ENCODE results near the gene NAV2. TPM values are rescaled to one million over a fixed set of nuclear protein-coding genes. Genes with fewer than 3 reads are reported as not detected.

Gene NAV2
- total RNA-seq, 1 experiment from 2014 or later, result 2.1 TPM

DNA sequence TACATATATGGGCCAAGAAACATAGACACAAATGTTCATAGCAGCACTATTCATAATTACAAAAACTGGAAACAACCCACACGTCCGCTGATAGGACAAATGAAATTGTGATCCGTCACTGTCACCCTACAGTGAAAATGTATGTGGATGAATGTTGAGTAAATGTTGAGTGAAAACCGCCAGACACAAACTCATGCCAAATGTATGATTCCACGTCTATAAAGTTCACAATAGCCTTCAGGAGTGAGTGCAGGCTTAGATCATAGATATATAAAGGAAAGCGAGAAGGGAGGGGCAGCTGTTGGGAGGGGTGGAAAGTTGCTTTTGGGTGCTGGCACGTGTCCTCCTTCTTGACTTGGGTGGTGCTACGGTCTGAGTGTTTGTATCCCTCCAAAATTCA is 414.1 kb downstream of the NAV2 start:
- DNase-seq (ENCODE audit: low read depth, low spot score) (no peak), ATAC-seq (no peak)
- RAD21 ChIA-PET (ENCODE audit: low non-redundant PET in 1 of 2, low total read pairs in 2 of 2, uncharacterized antibody in 2 of 2, unreplicated experiment in 2 of 2), result no interaction called here
- Histone ChIP-seq H3K4me2 (ENCODE audit: low read length) (no peak overlapping the region), H3K4me1 (ENCODE audit: control insufficient read depth in 1 of 2, insufficient read depth in 2 of 2, low read length in 2 of 2) (peaks cover 0 to 9% of the 10 kb centered on the region in 2 experiments; a peak in 1 of 4 replicates), H3K9me3 (ENCODE audit: control insufficient read depth in 1 of 2, insufficient read depth in 1 of 2, low read depth in 1 of 2, low read length in 2 of 2) (no peaks in the 10 kb centered on the region), H3K36me3 (ENCODE audit: control insufficient read depth in 1 of 2, insufficient read depth in 2 of 2, low read length in 2 of 2) (no peaks in the 10 kb centered on the region), H3K4me3 (replicated peaks in 1 of 2; ENCODE audit: low read depth in 1 of 2, low read length in 2 of 2) (no peak overlapping the region), H3K79me2 (ENCODE audit: insufficient read depth, low read length) (no peaks in the 10 kb centered on the region), H3K27ac (ENCODE audit: low read depth, low read length) (no peak overlapping the region), H3K9ac (ENCODE audit: low read length) (no peak overlapping the region), H3K27me3 (ENCODE audit: insufficient read depth, low read length) (no peaks in the 10 kb centered on the region), H2AFZ (ENCODE audit: low read depth, low read length, poor library complexity, severe bottlenecking) (no peak overlapping the region), H4K20me1 (ENCODE audit: insufficient read depth) (no peaks in the 10 kb centered on the region), H3K9me2 (ENCODE audit: insufficient read depth) (no peaks in the 10 kb centered on the region)
- TF ChIP-seq ZFX (IDR thresholded peaks at IDR 0.05), result no peak
- TF ChIP-seq RAD21 (IDR thresholded peaks at IDR 0.05; ENCODE audit: low read depth), result no peak
- no peak for TF ChIP-seq FOSL1 (IDR thresholded peaks at IDR 0.05; ENCODE audit: low read depth)
- no peak for TF ChIP-seq SRF (IDR thresholded peaks at IDR 0.05; ENCODE audit: low read depth)
- no peak for TF ChIP-seq CEBPB (IDR thresholded peaks at IDR 0.05; ENCODE audit: low read depth)
- no peak for TF ChIP-seq EZH2phosphoT487 (IDR thresholded peaks at IDR 0.05; ENCODE audit: borderline replicate concordance)
- no peak for TF ChIP-seq JUND (IDR thresholded peaks at IDR 0.05)
- TF ChIP-seq, protein P1, sequence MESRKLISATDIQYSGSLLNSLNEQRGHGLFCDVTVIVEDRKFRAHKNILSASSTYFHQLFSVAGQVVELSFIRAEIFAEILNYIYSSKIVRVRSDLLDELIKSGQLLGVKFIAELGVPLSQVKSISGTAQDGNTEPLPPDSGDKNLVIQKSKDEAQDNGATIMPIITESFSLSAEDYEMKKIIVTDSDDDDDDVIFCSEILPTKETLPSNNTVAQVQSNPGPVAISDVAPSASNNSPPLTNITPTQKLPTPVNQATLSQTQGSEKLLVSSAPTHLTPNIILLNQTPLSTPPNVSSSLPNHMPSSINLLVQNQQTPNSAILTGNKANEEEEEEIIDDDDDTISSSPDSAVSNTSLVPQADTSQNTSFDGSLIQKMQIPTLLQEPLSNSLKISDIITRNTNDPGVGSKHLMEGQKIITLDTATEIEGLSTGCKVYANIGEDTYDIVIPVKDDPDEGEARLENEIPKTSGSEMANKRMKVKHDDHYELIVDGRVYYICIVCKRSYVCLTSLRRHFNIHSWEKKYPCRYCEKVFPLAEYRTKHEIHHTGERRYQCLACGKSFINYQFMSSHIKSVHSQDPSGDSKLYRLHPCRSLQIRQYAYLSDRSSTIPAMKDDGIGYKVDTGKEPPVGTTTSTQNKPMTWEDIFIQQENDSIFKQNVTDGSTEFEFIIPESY (IDR thresholded peaks at IDR 0.05; ENCODE audit: extremely low read depth, insufficient replicate concordance, low read length), result no peak
- TF ChIP-seq ELF1 (IDR thresholded peaks at IDR 0.05; ENCODE audit: borderline replicate concordance, low read depth), result no peak
- TF ChIP-seq POLR2AphosphoS5 (IDR thresholded peaks at IDR 0.05; ENCODE audit: low read depth, low read length), result no peak
- no peak for TF ChIP-seq EZH2 (IDR thresholded peaks at IDR 0.05)
- TF ChIP-seq, protein P2, sequence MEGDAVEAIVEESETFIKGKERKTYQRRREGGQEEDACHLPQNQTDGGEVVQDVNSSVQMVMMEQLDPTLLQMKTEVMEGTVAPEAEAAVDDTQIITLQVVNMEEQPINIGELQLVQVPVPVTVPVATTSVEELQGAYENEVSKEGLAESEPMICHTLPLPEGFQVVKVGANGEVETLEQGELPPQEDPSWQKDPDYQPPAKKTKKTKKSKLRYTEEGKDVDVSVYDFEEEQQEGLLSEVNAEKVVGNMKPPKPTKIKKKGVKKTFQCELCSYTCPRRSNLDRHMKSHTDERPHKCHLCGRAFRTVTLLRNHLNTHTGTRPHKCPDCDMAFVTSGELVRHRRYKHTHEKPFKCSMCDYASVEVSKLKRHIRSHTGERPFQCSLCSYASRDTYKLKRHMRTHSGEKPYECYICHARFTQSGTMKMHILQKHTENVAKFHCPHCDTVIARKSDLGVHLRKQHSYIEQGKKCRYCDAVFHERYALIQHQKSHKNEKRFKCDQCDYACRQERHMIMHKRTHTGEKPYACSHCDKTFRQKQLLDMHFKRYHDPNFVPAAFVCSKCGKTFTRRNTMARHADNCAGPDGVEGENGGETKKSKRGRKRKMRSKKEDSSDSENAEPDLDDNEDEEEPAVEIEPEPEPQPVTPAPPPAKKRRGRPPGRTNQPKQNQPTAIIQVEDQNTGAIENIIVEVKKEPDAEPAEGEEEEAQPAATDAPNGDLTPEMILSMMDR (IDR thresholded peaks at IDR 0.05 in 2 of 3, conservative IDR thresholded peaks at IDR 0.05 in 1 of 3; ENCODE audit: borderline replicate concordance in 1 of 3, insufficient read depth in 1 of 3, low read depth in 2 of 3, low read length in 2 of 3), result no peak
- TF ChIP-seq YY1 (IDR thresholded peaks at IDR 0.05; ENCODE audit: extremely low read depth, insufficient replicate concordance, low read depth, low read length), result no peak
- TF ChIP-seq SP1 (IDR thresholded peaks at IDR 0.05; ENCODE audit: low read depth), result no peak
- TF ChIP-seq SIN3A (IDR thresholded peaks at IDR 0.05; ENCODE audit: low read depth), result no peak
- TF ChIP-seq CBX3 (IDR thresholded peaks at IDR 0.05; ENCODE audit: low read depth), result no peak
- intact Hi-C loops (cut with micrococcal nuclease), result no loop called here
- CTCF ChIA-PET, result interaction anchor here (2.0 to 3.7 kb wide), 3 partner anchors 227 to 484 kb away, joined by 13 to 84 read pairs (median 23); no protein-coding TSS in a partner anchor
- no TSS peak for BruUV-seq (replicated peaks)
- POLR2A ChIA-PET, result no interaction called here

All from HCT116 (cell line).